Sigmoid colon (tissue), 4 donors: ENCODE results near the gene SNCAIP.

Source experiments
- EP300 ChIP-seq, 4 donors: sonication (generic); formaldehyde crosslinking; IDR thresholded peaks; one replicate each; pipeline ENCODE4 v1.6.1; 2017; ENCODE audit warnings: antibody characterized with exemption in 4 of 4
- TF ChIP-seq, protein P1 (sequence below), 4 experiments: fragments of 450-650 bp in 3 of 4; fragments of 200-600 bp in 1 of 4; IDR thresholded peaks; one replicate each; pipeline ENCODE4 v1.5.1; 2016 to 2019; ENCODE audit warnings: antibody characterized with exemption in 4 of 4, mild to moderate bottlenecking in 3 of 4, moderate library complexity in 2 of 4

GRCh38 chr5:122421374-122422079 lies 109.5 kb downstream of the SNCAIP start:
- TF ChIP-seq, protein P1, sequence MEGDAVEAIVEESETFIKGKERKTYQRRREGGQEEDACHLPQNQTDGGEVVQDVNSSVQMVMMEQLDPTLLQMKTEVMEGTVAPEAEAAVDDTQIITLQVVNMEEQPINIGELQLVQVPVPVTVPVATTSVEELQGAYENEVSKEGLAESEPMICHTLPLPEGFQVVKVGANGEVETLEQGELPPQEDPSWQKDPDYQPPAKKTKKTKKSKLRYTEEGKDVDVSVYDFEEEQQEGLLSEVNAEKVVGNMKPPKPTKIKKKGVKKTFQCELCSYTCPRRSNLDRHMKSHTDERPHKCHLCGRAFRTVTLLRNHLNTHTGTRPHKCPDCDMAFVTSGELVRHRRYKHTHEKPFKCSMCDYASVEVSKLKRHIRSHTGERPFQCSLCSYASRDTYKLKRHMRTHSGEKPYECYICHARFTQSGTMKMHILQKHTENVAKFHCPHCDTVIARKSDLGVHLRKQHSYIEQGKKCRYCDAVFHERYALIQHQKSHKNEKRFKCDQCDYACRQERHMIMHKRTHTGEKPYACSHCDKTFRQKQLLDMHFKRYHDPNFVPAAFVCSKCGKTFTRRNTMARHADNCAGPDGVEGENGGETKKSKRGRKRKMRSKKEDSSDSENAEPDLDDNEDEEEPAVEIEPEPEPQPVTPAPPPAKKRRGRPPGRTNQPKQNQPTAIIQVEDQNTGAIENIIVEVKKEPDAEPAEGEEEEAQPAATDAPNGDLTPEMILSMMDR (IDR thresholded peaks at IDR 0.05), result no peak
- no peak for TF ChIP-seq EP300 (IDR thresholded peaks at IDR 0.05)
